ENCODE results near the gene ZNF529.

ZNF529 gene

GRCh38 chr19:36514012-36514612, 59.0 kb downstream of the ZNF529 start:
- TF ChIP-seq, protein P1, sequence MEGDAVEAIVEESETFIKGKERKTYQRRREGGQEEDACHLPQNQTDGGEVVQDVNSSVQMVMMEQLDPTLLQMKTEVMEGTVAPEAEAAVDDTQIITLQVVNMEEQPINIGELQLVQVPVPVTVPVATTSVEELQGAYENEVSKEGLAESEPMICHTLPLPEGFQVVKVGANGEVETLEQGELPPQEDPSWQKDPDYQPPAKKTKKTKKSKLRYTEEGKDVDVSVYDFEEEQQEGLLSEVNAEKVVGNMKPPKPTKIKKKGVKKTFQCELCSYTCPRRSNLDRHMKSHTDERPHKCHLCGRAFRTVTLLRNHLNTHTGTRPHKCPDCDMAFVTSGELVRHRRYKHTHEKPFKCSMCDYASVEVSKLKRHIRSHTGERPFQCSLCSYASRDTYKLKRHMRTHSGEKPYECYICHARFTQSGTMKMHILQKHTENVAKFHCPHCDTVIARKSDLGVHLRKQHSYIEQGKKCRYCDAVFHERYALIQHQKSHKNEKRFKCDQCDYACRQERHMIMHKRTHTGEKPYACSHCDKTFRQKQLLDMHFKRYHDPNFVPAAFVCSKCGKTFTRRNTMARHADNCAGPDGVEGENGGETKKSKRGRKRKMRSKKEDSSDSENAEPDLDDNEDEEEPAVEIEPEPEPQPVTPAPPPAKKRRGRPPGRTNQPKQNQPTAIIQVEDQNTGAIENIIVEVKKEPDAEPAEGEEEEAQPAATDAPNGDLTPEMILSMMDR (IDR thresholded peaks at IDR 0.05; ENCODE audit: insufficient read depth, low read depth, low read length, missing control alignments): no peak
- DNase-seq (ENCODE audit: low read depth): no peak
- H3K4me3 ChIP-seq (ENCODE audit: low read depth, low read length): no peak overlapping the region

DNA sequence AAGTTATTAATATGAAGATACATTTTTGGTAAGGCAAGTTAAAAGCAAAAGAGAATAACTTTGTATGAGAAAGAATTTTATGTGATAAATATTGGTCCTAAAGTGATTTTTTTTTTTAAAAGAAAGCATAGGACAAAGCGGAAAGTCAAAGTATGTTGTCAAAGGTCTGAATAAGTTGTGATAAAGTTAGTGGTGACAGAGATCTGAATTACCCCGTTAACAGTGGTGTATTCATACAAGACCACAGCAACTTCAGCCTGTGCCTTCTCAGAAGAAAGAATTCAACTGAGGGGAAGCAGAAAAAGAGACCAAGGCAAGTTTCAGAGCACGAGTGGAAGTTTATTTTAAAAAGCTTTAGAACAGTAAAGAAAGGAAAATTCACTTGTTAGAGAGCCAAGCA, 64.8 kb downstream of the ZNF529 start:
- DNase-seq (ENCODE audit: low read depth): no peak
- TF ChIP-seq, protein P1 (IDR thresholded peaks at IDR 0.05; ENCODE audit: insufficient read depth, low read depth, low read length, missing control alignments): no peak
- H3K4me3 ChIP-seq (ENCODE audit: low read depth, low read length): no peak overlapping the region

DNA sequence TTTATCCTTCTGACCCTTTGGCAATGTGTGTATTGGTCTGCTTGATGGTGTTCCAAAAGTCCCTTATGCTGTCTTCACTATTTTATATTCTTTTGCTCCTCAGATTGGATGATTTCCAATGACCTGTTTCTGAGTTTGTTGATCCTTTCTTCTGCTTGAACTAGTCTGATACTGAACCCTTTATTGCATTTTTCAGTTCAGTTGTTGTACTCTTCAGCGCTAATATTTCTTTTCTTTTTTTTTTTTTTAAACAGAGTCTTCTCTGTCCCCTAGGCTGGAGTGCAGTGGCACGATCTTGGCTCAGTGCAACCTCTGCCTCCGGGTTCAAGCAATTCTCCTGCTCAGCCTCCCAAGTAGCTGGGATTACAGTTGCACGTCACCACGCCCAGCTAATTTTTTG, 71.1 kb downstream of the ZNF529 start:
- no peak for DNase-seq (ENCODE audit: low read depth)
- no peak overlapping the region for H3K4me3 ChIP-seq (ENCODE audit: low read depth, low read length)
- TF ChIP-seq, protein P1 (IDR thresholded peaks at IDR 0.05; ENCODE audit: insufficient read depth, low read depth, low read length, missing control alignments): no peak

GRCh38 chr19:36497001-36497400, 76.1 kb downstream of the ZNF529 start:
- DNase-seq (ENCODE audit: low read depth): no peak
- H3K4me3 ChIP-seq (ENCODE audit: low read depth, low read length): no peak overlapping the region
- TF ChIP-seq, protein P1 (IDR thresholded peaks at IDR 0.05; ENCODE audit: insufficient read depth, low read depth, low read length, missing control alignments): no peak
